ENCODE data around the gene PI4KB.

- TF ChIP-seq, protein P1, sequence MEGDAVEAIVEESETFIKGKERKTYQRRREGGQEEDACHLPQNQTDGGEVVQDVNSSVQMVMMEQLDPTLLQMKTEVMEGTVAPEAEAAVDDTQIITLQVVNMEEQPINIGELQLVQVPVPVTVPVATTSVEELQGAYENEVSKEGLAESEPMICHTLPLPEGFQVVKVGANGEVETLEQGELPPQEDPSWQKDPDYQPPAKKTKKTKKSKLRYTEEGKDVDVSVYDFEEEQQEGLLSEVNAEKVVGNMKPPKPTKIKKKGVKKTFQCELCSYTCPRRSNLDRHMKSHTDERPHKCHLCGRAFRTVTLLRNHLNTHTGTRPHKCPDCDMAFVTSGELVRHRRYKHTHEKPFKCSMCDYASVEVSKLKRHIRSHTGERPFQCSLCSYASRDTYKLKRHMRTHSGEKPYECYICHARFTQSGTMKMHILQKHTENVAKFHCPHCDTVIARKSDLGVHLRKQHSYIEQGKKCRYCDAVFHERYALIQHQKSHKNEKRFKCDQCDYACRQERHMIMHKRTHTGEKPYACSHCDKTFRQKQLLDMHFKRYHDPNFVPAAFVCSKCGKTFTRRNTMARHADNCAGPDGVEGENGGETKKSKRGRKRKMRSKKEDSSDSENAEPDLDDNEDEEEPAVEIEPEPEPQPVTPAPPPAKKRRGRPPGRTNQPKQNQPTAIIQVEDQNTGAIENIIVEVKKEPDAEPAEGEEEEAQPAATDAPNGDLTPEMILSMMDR (IDR thresholded peaks at IDR 0.05) = no peak
- TF ChIP-seq ZFX (IDR thresholded peaks at IDR 0.05; ENCODE audit: borderline replicate concordance) = no peak
Measured at GRCh38 chr1:151361883-151362282, 34.7 kb upstream of the PI4KB start.

Measured in 22Rv1 (cell line).